ENCODE results near the gene LSM12.

The LSM12 gene

DNA sequence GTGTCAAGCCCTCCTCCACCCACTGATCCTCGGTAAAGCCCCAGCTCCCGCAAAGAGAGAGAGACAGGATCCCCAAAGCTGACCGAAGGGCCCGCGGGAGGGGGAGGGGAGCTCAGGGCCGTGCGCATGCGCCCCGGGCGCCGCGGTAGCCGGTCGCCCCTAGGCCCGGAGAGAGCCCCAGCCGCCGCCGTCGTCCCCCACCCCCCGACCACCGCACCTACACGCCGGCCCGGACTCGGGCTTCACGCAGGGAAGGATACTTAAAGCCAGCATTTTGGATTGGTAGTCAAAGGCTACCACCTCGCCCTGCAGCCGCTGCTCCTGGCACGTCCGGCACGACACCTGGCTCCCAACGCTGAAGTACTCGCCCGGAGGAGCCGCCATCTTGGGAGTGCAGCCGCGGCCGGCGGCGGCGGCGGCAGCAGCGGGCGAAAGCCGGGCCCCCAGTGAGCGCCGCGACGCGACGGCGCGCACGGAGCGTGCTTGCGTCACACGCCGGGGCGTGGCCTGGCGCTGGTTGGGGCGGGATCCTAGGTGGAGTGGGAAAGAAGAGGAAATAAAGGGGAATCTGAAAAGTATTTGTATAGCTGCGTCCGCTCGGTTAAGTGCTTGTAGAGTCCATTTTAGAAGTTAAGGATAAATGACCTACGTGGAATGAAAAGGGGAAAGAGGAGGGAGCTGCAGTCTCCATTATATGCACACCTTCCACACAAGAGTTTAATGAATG lies at the start of gene LSM12:
TSS of gene LSM12 (minus strand) at position 468 of the 727 bp plus-strand sequence. CDS start at position 384, 84 bp downstream.
- H3K9me3 ChIP-seq (ENCODE audit: control insufficient read depth, low read length), result no peaks in the 10 kb centered on the region
- no peaks in the 10 kb centered on the region for H3K36me3 ChIP-seq (ENCODE audit: control insufficient read depth, insufficient read depth, low read length)
- H3K4me3 ChIP-seq (ENCODE audit: low read length), result peak within 1 kb of the TSS; percentile 97
- H3K27me3 ChIP-seq (ENCODE audit: control insufficient read depth, insufficient read depth, low read length), result no peaks in the 10 kb centered on the region
- peaks cover 18% of the 10 kb centered on the region for H3K4me1 ChIP-seq (ENCODE audit: control insufficient read depth, insufficient read depth, low read length)
- H3K9ac ChIP-seq (ENCODE audit: low read length), result peak within 1 kb of the TSS; percentile 91

DNA sequence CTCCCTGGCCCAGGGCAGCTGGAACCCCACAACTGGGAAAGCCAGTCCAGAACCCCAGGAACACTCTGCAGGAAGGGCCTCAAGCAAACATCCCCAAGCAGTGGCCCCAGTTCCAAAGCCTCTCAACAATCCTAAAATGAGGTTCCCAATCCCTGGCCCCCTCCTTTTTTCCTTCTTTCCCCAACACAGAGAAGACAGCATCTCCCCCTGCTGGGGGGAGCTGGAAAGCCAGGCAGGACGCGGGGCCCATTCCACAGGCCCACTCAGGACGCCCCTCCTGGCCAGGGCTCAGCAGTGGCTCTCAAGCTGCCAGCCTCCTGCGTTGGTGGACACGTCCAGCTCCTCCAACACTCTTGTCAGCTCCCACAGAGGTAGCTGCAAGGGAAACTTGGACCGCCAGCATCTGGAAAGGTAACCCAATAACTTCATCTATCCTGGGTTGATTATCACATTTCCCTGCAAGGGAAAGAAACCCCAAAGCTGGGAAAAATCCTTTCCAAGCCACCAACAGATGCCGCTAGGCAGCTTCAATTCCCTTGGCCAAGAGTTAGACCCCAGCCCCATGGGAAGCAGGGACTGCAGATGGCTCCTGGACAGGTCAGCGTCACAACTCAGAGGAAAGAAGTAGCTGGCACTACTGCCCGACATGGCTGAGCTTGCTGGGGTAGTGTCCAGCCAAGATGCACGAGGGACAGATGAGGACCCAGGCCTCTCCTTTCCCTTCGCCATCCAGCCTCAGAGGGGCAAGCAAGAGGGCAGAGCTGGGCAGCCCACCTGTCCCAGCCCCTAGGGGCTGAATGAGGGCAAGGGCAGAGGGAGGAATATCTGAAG lies 49.3 kb upstream of the LSM12 start:
- Histone ChIP-seq H3K9ac (ENCODE audit: low read length) (no peak overlapping the region), H3K36me3 (ENCODE audit: control insufficient read depth, insufficient read depth, low read length) (no peaks in the 10 kb centered on the region), H3K27me3 (ENCODE audit: control insufficient read depth, insufficient read depth, low read length) (no peaks in the 10 kb centered on the region), H3K4me3 (ENCODE audit: low read length) (no peak overlapping the region), H3K4me1 (ENCODE audit: control insufficient read depth, insufficient read depth, low read length) (peaks cover 11% of the 10 kb centered on the region), H3K9me3 (ENCODE audit: control insufficient read depth, low read length) (no peaks in the 10 kb centered on the region)

DNA sequence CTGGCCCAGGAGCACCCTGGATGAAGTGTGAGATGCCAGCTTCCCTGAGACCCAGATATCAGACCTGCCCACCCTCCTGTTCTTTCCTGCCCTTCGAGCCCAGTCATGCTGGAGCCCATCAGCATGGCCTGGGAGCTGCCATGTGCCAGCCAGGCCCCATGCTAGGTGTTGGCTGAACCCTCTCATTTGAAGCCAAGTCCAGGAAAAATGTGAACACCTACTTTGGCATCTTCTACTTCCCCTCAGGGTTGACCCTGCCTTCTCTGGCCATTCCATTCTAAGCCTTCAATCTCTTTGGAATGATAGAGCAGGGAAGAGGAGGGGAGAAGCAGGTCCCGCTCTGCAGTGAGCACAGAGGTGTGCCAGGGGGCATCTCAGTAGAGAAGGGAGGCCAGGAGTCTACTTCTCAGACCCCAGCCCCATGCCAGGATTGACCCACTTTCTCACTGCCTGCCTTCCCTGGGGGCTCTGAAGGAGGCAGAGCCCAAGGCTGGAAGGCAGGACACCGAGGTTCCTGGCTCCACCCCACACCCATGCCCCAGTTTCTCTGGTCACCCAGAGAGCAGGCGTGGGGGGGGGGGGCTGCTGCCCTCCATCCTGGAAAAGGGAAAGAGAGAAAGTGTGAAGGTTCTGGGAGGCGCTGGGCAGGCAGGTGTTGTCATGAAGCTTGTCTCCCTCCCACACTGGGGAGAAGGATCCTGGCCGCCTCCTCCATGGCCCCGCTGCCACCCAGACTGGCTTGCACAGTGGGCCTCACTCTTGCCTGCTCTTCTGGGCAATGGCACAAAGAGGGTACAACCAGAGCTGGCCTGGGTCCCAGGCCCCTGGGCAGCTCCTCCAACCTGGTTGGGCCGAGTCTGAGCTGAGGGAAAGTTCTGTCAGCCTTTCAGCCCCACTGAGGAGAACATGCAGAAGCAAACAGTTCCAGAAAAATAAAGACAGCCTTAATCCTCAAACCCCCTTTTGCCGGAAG lies 47.7 kb upstream of the LSM12 start:
- no peak overlapping the region for H3K9ac ChIP-seq (ENCODE audit: low read length)
- H3K4me1 ChIP-seq (ENCODE audit: control insufficient read depth, insufficient read depth, low read length), result peaks cover 27% of the 10 kb centered on the region
- peaks cover 4% of the 10 kb centered on the region for H3K36me3 ChIP-seq (ENCODE audit: control insufficient read depth, insufficient read depth, low read length)
- H3K27me3 ChIP-seq (ENCODE audit: control insufficient read depth, insufficient read depth, low read length), result no peaks in the 10 kb centered on the region
- no peaks in the 10 kb centered on the region for H3K9me3 ChIP-seq (ENCODE audit: control insufficient read depth, low read length)
- no peak overlapping the region for H3K4me3 ChIP-seq (ENCODE audit: low read length)

DNA sequence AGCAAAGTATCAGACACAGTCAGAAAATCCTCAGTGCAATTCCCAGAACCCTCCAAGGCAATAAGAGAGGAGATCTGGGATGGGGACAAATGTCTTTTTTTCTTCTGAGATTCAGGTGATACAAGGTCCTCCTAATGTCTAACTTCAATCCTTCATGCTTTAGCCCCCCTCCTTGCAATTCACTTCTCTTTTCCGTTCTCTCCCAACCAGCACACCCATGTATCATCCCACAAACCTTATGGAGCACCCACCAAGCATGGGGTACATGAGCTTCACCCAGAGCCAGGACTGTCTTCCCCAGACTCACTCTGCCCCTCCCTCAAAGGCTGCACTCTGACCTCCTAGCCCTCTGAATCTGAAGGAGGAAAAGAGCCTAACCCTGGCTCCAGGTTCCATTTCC lies 46.9 kb upstream of the LSM12 start:
- peaks cover 33% of the 10 kb centered on the region for H3K4me1 ChIP-seq (ENCODE audit: control insufficient read depth, insufficient read depth, low read length)
- peaks cover 4% of the 10 kb centered on the region for H3K36me3 ChIP-seq (ENCODE audit: control insufficient read depth, insufficient read depth, low read length)
- no peak overlapping the region for H3K4me3 ChIP-seq (ENCODE audit: low read length)
- no peaks in the 10 kb centered on the region for H3K27me3 ChIP-seq (ENCODE audit: control insufficient read depth, insufficient read depth, low read length)
- no peaks in the 10 kb centered on the region for H3K9me3 ChIP-seq (ENCODE audit: control insufficient read depth, low read length)
- no peak overlapping the region for H3K9ac ChIP-seq (ENCODE audit: low read length)

DNA sequence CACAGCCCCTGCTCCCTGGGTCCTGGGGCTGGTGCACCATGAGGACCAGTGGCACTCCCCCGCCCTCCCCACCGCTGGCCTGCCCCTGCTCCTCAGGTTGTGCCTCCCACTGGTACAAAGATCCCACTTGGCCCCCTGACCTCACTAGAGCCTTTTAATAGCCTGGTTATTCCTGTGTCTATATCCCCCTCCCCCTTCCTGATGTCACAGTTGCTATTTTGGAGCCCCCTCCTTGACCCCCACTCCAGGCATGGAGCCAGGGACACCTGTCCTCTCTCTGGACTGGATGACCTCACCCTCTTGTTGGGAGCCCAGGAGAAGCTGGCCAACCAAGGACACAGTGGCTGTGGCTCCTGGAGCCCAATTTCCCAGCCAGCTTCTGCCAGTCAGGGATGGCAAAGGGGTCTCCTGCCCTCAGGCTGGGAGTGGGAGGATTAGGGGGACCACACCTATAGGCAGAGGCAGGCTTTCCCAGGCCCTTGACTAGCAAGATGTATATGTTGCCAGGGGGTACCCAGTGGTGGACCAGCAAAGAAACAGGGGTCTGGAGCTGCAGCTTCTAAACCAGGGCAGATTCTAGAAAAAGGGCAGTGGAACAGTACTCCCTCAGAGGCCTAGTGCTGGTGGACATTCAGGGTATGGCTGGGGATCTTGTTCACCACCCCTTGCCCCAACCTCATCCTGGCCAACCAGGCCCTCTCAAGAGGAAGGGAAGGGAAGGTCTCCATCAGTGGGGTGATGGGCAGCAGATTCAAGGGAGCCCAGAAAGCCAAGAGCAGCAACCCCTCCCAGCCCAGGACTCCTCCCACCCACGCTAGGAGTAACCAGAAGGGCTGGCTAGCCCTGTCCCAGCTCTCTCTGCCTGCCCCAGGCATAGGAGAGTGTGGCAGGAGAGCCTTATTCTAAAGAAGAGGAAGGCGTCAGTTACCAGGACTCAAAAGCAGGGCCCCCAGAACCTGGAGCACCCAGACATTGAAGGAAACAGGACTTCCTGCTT lies 46.1 kb upstream of the LSM12 start:
- no peaks in the 10 kb centered on the region for H3K9me3 ChIP-seq (ENCODE audit: control insufficient read depth, low read length)
- no peak overlapping the region for H3K9ac ChIP-seq (ENCODE audit: low read length)
- no peak overlapping the region for H3K4me3 ChIP-seq (ENCODE audit: low read length)
- H3K4me1 ChIP-seq (ENCODE audit: control insufficient read depth, insufficient read depth, low read length), result peaks cover 39% of the 10 kb centered on the region
- H3K27me3 ChIP-seq (ENCODE audit: control insufficient read depth, insufficient read depth, low read length), result no peaks in the 10 kb centered on the region
- peaks cover 4% of the 10 kb centered on the region for H3K36me3 ChIP-seq (ENCODE audit: control insufficient read depth, insufficient read depth, low read length)

DNA sequence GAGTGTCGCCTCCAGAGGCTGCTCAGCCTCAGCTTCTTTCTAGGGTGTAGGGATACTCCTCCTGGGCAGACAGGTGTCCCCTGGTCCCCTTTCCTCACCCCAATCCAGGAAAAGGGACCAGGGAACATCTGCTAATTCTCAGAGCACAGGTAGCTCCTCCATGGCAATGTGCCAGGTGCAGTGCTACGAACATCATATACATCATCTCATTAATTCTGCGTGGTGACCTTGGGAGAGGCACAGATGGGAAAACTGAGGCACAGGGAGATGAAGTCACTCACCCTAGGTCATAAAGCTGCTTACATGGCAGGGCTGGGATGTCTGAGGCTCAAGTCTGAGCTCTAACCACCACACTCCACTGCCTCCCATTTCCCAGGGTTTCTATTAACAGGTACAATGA lies 45.3 kb upstream of the LSM12 start:
- peaks cover 39% of the 10 kb centered on the region for H3K4me1 ChIP-seq (ENCODE audit: control insufficient read depth, insufficient read depth, low read length)
- no peak overlapping the region for H3K4me3 ChIP-seq (ENCODE audit: low read length)
- H3K36me3 ChIP-seq (ENCODE audit: control insufficient read depth, insufficient read depth, low read length), result peaks cover 4% of the 10 kb centered on the region
- no peak overlapping the region for H3K9ac ChIP-seq (ENCODE audit: low read length)
- H3K27me3 ChIP-seq (ENCODE audit: control insufficient read depth, insufficient read depth, low read length), result no peaks in the 10 kb centered on the region
- H3K9me3 ChIP-seq (ENCODE audit: control insufficient read depth, low read length), result no peaks in the 10 kb centered on the region

DNA sequence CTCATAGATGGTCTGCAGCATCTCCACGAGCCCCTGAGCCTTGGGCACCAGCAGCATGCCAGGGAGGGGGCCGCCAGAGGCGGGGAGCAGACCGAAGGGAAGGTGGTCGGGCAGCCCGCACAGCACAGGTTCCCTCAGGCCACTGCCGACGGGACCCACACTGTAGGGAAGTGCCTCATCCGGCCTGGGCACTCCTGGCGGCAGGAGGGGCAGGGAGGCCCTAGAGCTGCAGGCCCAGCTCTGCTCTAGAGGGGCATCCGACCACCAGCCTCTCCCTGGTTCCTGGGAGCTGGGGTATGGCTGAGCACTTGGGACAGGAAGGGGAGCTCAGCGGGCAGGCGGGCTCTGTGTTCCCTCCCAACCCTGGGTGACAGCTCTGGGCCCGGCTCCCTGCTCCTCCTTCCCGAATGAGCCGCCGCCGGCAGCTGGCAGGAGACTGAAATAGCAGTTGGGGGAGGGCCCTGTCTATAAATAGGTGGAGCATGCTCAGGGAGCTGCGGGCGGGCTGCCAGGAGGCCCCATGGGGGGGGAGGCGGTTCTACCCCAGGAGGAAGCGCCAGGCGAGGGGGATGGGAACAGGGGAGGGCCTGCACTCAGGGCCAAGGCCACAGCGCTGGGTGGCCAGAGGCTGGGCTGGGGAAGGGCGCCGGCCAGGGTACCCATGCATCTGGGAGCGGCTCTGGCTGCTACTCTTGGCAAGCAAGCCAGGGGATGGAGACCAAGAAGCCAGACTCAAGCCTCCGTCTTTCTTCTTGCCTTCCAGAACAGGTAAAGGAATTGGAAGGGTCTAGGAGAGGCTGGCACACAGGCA lies 44.6 kb upstream of the LSM12 start:
- H3K36me3 ChIP-seq (ENCODE audit: control insufficient read depth, insufficient read depth, low read length), result peaks cover 4% of the 10 kb centered on the region
- H3K4me3 ChIP-seq (ENCODE audit: low read length), result peak overlapping the region; percentile 3
- peak overlapping the region; percentile 51 for H3K9ac ChIP-seq (ENCODE audit: low read length)
- no peaks in the 10 kb centered on the region for H3K27me3 ChIP-seq (ENCODE audit: control insufficient read depth, insufficient read depth, low read length)
- H3K9me3 ChIP-seq (ENCODE audit: control insufficient read depth, low read length), result no peaks in the 10 kb centered on the region
- H3K4me1 ChIP-seq (ENCODE audit: control insufficient read depth, insufficient read depth, low read length), result peaks cover 39% of the 10 kb centered on the region

DNA sequence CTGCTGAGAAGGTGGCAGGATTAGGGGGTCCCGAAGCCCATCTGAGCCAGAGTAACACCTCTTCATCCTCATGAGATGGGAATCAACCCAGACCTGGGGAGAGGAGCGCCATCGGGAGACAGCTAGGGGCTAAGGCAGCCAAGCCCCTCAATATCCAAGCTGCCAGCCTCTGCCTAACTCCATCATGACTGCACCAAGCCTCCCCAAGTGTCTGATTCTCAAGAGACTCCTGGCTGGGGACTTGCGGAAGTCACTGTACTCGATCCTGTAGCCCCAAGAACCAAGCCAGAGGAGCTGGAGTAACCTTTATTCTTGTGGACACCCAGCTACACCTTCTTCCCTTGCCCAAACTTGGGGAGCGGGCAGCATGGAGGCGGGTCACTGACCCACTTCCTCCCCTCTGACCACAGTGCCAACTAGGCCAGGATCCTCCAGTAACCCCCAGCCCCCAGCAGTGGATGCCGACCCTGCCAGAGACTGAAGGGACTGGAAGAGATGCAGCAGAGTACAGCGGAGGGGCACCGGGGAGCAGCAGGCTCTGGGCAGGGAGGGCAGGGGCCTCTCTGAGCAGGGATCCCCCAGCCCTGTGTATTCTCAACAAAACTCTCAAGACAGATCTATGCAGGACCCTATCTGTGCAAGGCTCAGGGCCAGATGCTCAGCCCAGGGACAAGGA lies 43.7 kb upstream of the LSM12 start:
- Histone ChIP-seq H3K27me3 (ENCODE audit: control insufficient read depth, insufficient read depth, low read length) (no peaks in the 10 kb centered on the region), H3K9me3 (ENCODE audit: control insufficient read depth, low read length) (no peaks in the 10 kb centered on the region), H3K36me3 (ENCODE audit: control insufficient read depth, insufficient read depth, low read length) (peaks cover 4% of the 10 kb centered on the region), H3K9ac (ENCODE audit: low read length) (peak overlapping the region; percentile 51), H3K4me3 (ENCODE audit: low read length) (no peak overlapping the region), H3K4me1 (ENCODE audit: control insufficient read depth, insufficient read depth, low read length) (peaks cover 39% of the 10 kb centered on the region)

DNA sequence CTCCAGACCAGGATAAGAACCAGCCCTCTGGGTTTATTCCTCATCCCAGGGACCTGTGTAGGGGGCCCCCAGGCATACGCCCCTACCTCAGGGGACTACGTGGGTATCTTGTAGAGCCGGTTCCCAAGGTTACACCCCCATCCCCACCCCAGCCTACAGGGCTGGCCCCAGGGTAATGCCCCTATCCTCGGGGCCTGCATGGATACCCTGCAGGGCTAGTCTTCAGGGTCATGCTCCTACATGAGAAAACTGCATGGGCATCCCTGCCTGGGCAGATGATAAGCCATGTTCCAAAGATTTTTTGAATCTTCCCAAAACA lies 42.8 kb upstream of the LSM12 start:
- H3K4me1 ChIP-seq (ENCODE audit: control insufficient read depth, insufficient read depth, low read length), result peaks cover 39% of the 10 kb centered on the region
- peaks cover 4% of the 10 kb centered on the region for H3K36me3 ChIP-seq (ENCODE audit: control insufficient read depth, insufficient read depth, low read length)
- no peak overlapping the region for H3K9ac ChIP-seq (ENCODE audit: low read length)
- H3K27me3 ChIP-seq (ENCODE audit: control insufficient read depth, insufficient read depth, low read length), result no peaks in the 10 kb centered on the region
- no peak overlapping the region for H3K4me3 ChIP-seq (ENCODE audit: low read length)
- no peaks in the 10 kb centered on the region for H3K9me3 ChIP-seq (ENCODE audit: control insufficient read depth, low read length)

All from mucosa of stomach (tissue), 1 donor.